IMR-90 (cell line): ENCODE measurements around the gene LAGE3. TPM values are rescaled to one million over a fixed set of nuclear protein-coding genes. Genes with fewer than 3 reads are reported as not detected.

Experiments used
- ATAC-seq: fragments of 200-7000 bp; cut with Tn5 transposase; 2 replicates; pipeline ENCODE4 v1.9.1; 2020; ENCODE audit warnings: low read depth, mild to moderate bottlenecking, moderate library complexity
- BruUV-seq: library from RNA; stranded (reverse); fragments of 400-500 nt; replicated peaks from 2 replicates; lab custom pipeline; 2021; lab: Mats Ljungman, UMichigan
- CTCF ChIA-PET: fragments of 300-600 bp; formaldehyde crosslinking; extraction: SDS; loops from one replicate; lab custom pipeline; 2021; ENCODE audit warnings: antibody characterized with exemption; lab: Yijun Ruan, JAX
- POLR2A ChIA-PET: fragments of 300-600 bp; sonication (Branson Sonifier 250); formaldehyde crosslinking; loops from one replicate; lab custom pipeline; 2022; ENCODE audit warnings: antibody characterized with exemption; ENCODE audit not compliant: unreplicated experiment; lab: Charles Lee
- DNase-seq: peaks from one replicate; pipeline ENCODE4 v3.0.0; 2013
- H2AFZ ChIP-seq: replicated peaks from 2 replicates; pipeline ENCODE3; 2013; ENCODE audit warnings: low read length, mild to moderate bottlenecking; ENCODE audit not compliant: poor library complexity
- H2AK5ac ChIP-seq: 2 replicates; pipeline ENCODE4 v1.6.1; 2013; ENCODE audit warnings: low read depth, low read length, inconsistent platforms
- H2AK9ac ChIP-seq: replicated peaks from 2 replicates; pipeline ENCODE3; 2013; ENCODE audit warnings: mild to moderate bottlenecking, low read depth, low read length, moderate library complexity; ENCODE audit not compliant: poor library complexity
- H2BK120ac ChIP-seq: 2 replicates; pipeline ENCODE4 v1.6.1; 2013; ENCODE audit warnings: low read depth, low read length, inconsistent platforms
- H2BK15ac ChIP-seq: 3 replicates; pipeline ENCODE4 v1.6.1; 2013; ENCODE audit warnings: low read depth, low read length, inconsistent platforms
- H2BK20ac ChIP-seq: 2 replicates; pipeline ENCODE4 v1.6.1; 2013; ENCODE audit warnings: low read depth, mild to moderate bottlenecking, inconsistent platforms, low read length, moderate library complexity
- H2BK5ac ChIP-seq: 2 replicates; pipeline ENCODE4 v1.6.1; 2013; ENCODE audit warnings: mild to moderate bottlenecking, low read depth, low read length, inconsistent platforms; ENCODE audit not compliant: poor library complexity, severe bottlenecking
- H3K14ac ChIP-seq: replicated peaks from 2 replicates; pipeline ENCODE4 v1.6.1; 2013; ENCODE audit warnings: low read depth, low read length, inconsistent platforms
- H3K18ac ChIP-seq: 2 replicates; pipeline ENCODE4 v1.6.1; 2013; ENCODE audit warnings: low read depth, low read length, control low read depth
- H3K23ac ChIP-seq: 2 replicates; pipeline ENCODE4 v1.6.1; 2013; ENCODE audit warnings: low read depth, low read length, inconsistent platforms
- H3K27ac ChIP-seq: 2 replicates; pipeline ENCODE4 v1.5.1; 2013; ENCODE audit warnings: mild to moderate bottlenecking, control low read depth, low read length; ENCODE audit not compliant: insufficient read depth
- H3K27me3 ChIP-seq: 2 replicates; pipeline ENCODE4 v1.6.1; 2013; ENCODE audit warnings: low read length; ENCODE audit not compliant: control insufficient read depth, insufficient read depth
- H3K36me3 ChIP-seq: 2 replicates; pipeline ENCODE4 v1.6.1; 2013; ENCODE audit warnings: low read length, mixed read lengths; ENCODE audit not compliant: control insufficient read depth, insufficient read depth
- H3K4ac ChIP-seq: 2 replicates; pipeline ENCODE4 v1.6.1; 2013; ENCODE audit warnings: low read depth, low read length, inconsistent platforms
- H3K4me1 ChIP-seq: 2 replicates; pipeline ENCODE4 v1.6.1; 2013; ENCODE audit warnings: low read length, mixed read lengths; ENCODE audit not compliant: control insufficient read depth, insufficient read depth
- H3K4me2 ChIP-seq: 2 replicates; pipeline ENCODE4 v1.6.1; 2013; ENCODE audit warnings: low read depth, mild to moderate bottlenecking, control low read depth, low read length, moderate library complexity
- H3K4me3 ChIP-seq: 2 replicates; pipeline ENCODE4 v1.5.1; 2013; ENCODE audit warnings: low read depth, mild to moderate bottlenecking, control low read depth, low read length, moderate library complexity; ENCODE audit not compliant: insufficient read depth
- H3K56ac ChIP-seq: 2 replicates; pipeline ENCODE4 v1.6.1; 2013; ENCODE audit warnings: low read length, inconsistent platforms; ENCODE audit not compliant: insufficient read depth; ENCODE audit errors: extremely low read depth
- H3K79me1 ChIP-seq, 2 experiments: 2 replicates each; pipeline ENCODE4 v1.6.1; 2013; ENCODE audit warnings: low read length in 2 of 2, inconsistent platforms in 1 of 2, low read depth in 1 of 2
- H3K9ac ChIP-seq: 2 replicates; pipeline ENCODE4 v1.6.1; 2013; ENCODE audit warnings: low read depth, low read length, control low read depth
- H3K9me1 ChIP-seq: 2 replicates; pipeline ENCODE4 v1.6.1; 2013; ENCODE audit warnings: low read length, inconsistent platforms; ENCODE audit not compliant: insufficient read depth
- H3K9me3 ChIP-seq: 2 replicates; pipeline ENCODE4 v1.6.1; 2013; ENCODE audit warnings: low read length; ENCODE audit not compliant: control insufficient read depth, insufficient read depth
- H4K20me1 ChIP-seq: 2 replicates; pipeline ENCODE4 v1.6.1; 2013; ENCODE audit warnings: low read length, inconsistent platforms; ENCODE audit not compliant: insufficient read depth
- H4K5ac ChIP-seq: 2 replicates; pipeline ENCODE4 v1.6.1; 2013; ENCODE audit warnings: mild to moderate bottlenecking, low read depth, low read length, control low read depth
- H4K8ac ChIP-seq, 2 experiments: 2 replicates each; pipeline ENCODE4 v1.6.1; 2013; ENCODE audit warnings: low read depth in 2 of 2, low read length in 2 of 2, control low read depth in 1 of 2, inconsistent platforms in 1 of 2
- H4K91ac ChIP-seq: 2 replicates; pipeline ENCODE4 v1.6.1; 2013; ENCODE audit warnings: low read depth, low read length, inconsistent platforms; ENCODE audit not compliant: insufficient read depth
- BHLHE40 ChIP-seq: fragments of 150-350 bp; IDR thresholded peaks from 2 replicates; pipeline ENCODE4 v1.6.1; 2016; ENCODE audit warnings: mild to moderate bottlenecking, low read depth, low read length
- CTCF ChIP-seq: conservative IDR thresholded peaks from 2 replicates; pipeline ENCODE4 v1.5.1; 2012; ENCODE audit warnings: mild to moderate bottlenecking, low read depth, low read length, improper control_type of control experiment
- ELK1 ChIP-seq: fragments of 150-350 bp; IDR thresholded peaks from 2 replicates; pipeline ENCODE4 v1.6.1; 2016; ENCODE audit warnings: low read depth, mild to moderate bottlenecking, low read length, moderate library complexity, borderline replicate concordance
- MAZ ChIP-seq: IDR thresholded peaks from 2 replicates; pipeline ENCODE4 v1.6.1; 2012; ENCODE audit warnings: low read depth, mild to moderate bottlenecking, low read length, improper control_type of control experiment, moderate library complexity, borderline replicate concordance
- MXI1 ChIP-seq: IDR thresholded peaks from 2 replicates; pipeline ENCODE4 v1.6.1; 2012; ENCODE audit warnings: low read depth, mild to moderate bottlenecking, low read length, moderate library complexity, borderline replicate concordance
- RCOR1 ChIP-seq: IDR thresholded peaks from 2 replicates; pipeline ENCODE4 v1.6.1; 2012; ENCODE audit warnings: mild to moderate bottlenecking, low read length, improper control_type of control experiment; ENCODE audit not compliant: insufficient replicate concordance
- USF2 ChIP-seq: fragments of 150-350 bp; IDR thresholded peaks from 2 replicates; pipeline ENCODE4 v1.6.1; 2017; ENCODE audit warnings: mild to moderate bottlenecking, antibody characterized with exemption, low read length, low read depth
- WGBS, 2 experiments: methylation state at CpG; one replicate each; pipeline versions ENCODE4 v1.1.5 to v1.1.7; 2013; ENCODE audit warnings: missing lambda C conversion rate in 2 of 2; ENCODE audit not compliant: insufficient read length in 1 of 2; ENCODE audit errors: extremely low coverage in 2 of 2; 5-methylcytosine and 5-hydroxymethylcytosine counted together
- dilution Hi-C: fragments of 300-500 bp; cut with HindIII; formaldehyde crosslinking; loops from one replicate; pipeline ENCODE4 v1.14.3; 2018; ENCODE audit warnings: low sequenced_read_pairs; ENCODE audit not compliant: unreplicated experiment
- in situ Hi-C: fragments of 300-500 bp; cut with MboI; formaldehyde crosslinking; loops from 3 replicates; pipeline ENCODE4 v1.14.3; 2019; ENCODE audit warnings: low sequenced_read_pairs, inconsistent platforms, mixed read lengths
- intact Hi-C: fragments of 100-400 bp; cut with micrococcal nuclease; formaldehyde crosslinking; loops from 2 replicates; pipeline ENCODE4 v1.10.0; 2022
- polyA plus RNA-seq, 3 experiments: library from polyadenylated mRNA; depleted of rRNA; stranded (reverse); fragments of >200 nt; gene quantifications; 2 replicates each; pipeline ENCODE4 v1.2.3, GENCODE V29; 2012; ENCODE audit warnings: low replicate concordance in 1 of 3
- total RNA-seq: library from RNA; depleted of rRNA; stranded (reverse); fragments of >200 nt; gene quantifications from 2 replicates; pipeline ENCODE4 v1.2.3, GENCODE V29; 2012

The LAGE3 gene
- total and polyA plus RNA-seq, 2 of the 4 experiments (the other 2 are of a cell fraction): 3.6 to 14.8 TPM

GRCh38 chrX:154439841-154440240 is 39.2 kb downstream of the LAGE3 start:
- POLR2A ChIA-PET: no interaction called here
- CTCF ChIA-PET: no interaction called here
- no peak overlapping the region for H4K91ac ChIP-seq
- H2BK15ac ChIP-seq: no peak overlapping the region
- H4K5ac ChIP-seq: no peak overlapping the region
- H4K20me1 ChIP-seq: peaks cover 14% of the 10 kb centered on the region
- in situ Hi-C loops (no loop called here), dilution Hi-C loops (no loop called here), intact Hi-C loops (no loop called here)
- no peak overlapping the region for H2BK5ac ChIP-seq
- no peak overlapping the region for H3K27ac ChIP-seq
- H3K18ac ChIP-seq: no peak overlapping the region
- H3K4me2 ChIP-seq: no peak overlapping the region
- peaks cover 6% of the 10 kb centered on the region for H3K4me1 ChIP-seq
- no peak overlapping the region for H2AK9ac ChIP-seq
- H3K56ac ChIP-seq: no peak overlapping the region
- peaks cover 0 to 17% of the 10 kb centered on the region in 2 experiments; a peak in 1 of 4 replicates for H3K79me1 ChIP-seq
- no peak overlapping the region for H3K23ac ChIP-seq
- no peak overlapping the region for H3K14ac ChIP-seq
- no peak overlapping the region for H3K4ac ChIP-seq
- H3K27me3 ChIP-seq: no peaks in the 10 kb centered on the region
- peaks cover 42% of the 10 kb centered on the region for H3K36me3 ChIP-seq
- no peak for TF ChIP-seq MXI1
- no peak for TF ChIP-seq ELK1
- TF ChIP-seq MAZ: no peak
- no peak for TF ChIP-seq RCOR1
- TF ChIP-seq USF2: no peak
- no peak for TF ChIP-seq BHLHE40
- no peak for TF ChIP-seq CTCF
- H3K9ac ChIP-seq: no peak overlapping the region
- H3K4me3 ChIP-seq: no peak overlapping the region
- no peak overlapping the region for H2AFZ ChIP-seq
- no TSS peak for BruUV-seq
- DNase-seq: no peak
- H4K8ac ChIP-seq: no peak overlapping the region
- ATAC-seq: no peak
- H3K9me1 ChIP-seq: no peaks in the 10 kb centered on the region
- H2AK5ac ChIP-seq: no peak overlapping the region
- no peaks in the 10 kb centered on the region; the same call in 1 of the 2 replicates for H3K9me3 ChIP-seq
- no peak overlapping the region for H2BK120ac ChIP-seq
- H2BK20ac ChIP-seq: no peak overlapping the region
- 92% methylated on average over 6 of the region's 18 CpGs; no CpG with 5 or more reads in 1 of the 2 experiments for WGBS, 2 experiments
